ENCODE results near the gene B3GALT5. TPM values are rescaled to one million over a fixed set of nuclear protein-coding genes. Genes with fewer than 3 reads are reported as not detected.

The B3GALT5 gene
- total and polyA plus RNA-seq, 9 donors = 0.08 to 0.84 (median 0.24) TPM

DNA sequence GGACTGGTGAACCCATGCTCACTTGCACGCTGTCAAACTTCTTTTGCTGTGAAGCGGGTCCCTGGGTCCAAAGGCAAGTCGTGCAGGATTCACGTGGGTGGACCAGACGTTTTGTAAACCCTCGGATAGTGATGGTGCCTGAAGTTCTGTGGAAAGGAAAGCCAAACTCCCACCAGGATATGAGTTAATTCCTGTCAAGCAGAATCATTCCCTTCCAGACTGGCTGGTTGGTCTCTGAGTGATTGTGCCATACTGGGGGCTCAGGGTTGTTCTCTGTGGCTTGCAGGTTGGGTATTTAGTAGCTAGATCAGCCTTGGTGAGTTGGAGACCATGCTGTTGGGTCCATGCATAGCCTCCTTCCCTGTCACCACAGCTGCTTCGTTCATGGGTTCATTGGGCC is 99.5 kb downstream of the B3GALT5 start:
- no peaks in the 10 kb centered on the region for H3K9me3 ChIP-seq (replicated peaks; ENCODE audit: control insufficient read depth, low read depth, low read length)
- H3K27me3 ChIP-seq (ENCODE audit: control insufficient read depth, insufficient read depth, low read length) = peaks cover 3% of the 10 kb centered on the region
- 95% methylated on average over 4 of the region's 7 CpGs for WGBS (ENCODE audit: insufficient coverage)
- H3K27ac ChIP-seq (ENCODE audit: low read length) = no peak overlapping the region
- DNase-seq = no peak
- no peak overlapping the region for H3K4me3 ChIP-seq (ENCODE audit: low read length)
- no peaks in the 10 kb centered on the region for H3K4me1 ChIP-seq (ENCODE audit: control insufficient read depth, insufficient read depth, low read length)
- H3K36me3 ChIP-seq (ENCODE audit: control insufficient read depth, insufficient read depth, low read length) = no peaks in the 10 kb centered on the region

GRCh38 chr21:39712976-39713375 is 100.2 kb downstream of the B3GALT5 start:
- Histone ChIP-seq H3K27ac (ENCODE audit: low read length) (no peak overlapping the region), H3K4me3 (ENCODE audit: low read length) (no peak overlapping the region), H3K9me3 (replicated peaks; ENCODE audit: control insufficient read depth, low read depth, low read length) (no peaks in the 10 kb centered on the region), H3K27me3 (ENCODE audit: control insufficient read depth, insufficient read depth, low read length) (peaks cover 3% of the 10 kb centered on the region), H3K36me3 (ENCODE audit: control insufficient read depth, insufficient read depth, low read length) (no peaks in the 10 kb centered on the region), H3K4me1 (ENCODE audit: control insufficient read depth, insufficient read depth, low read length) (no peaks in the 10 kb centered on the region)
- 50% methylated on average over 2 of the region's 3 CpGs for WGBS (ENCODE audit: insufficient coverage)
- DNase-seq = no peak

GRCh38 chr21:39713905-39714304 is 101.2 kb downstream of the B3GALT5 start:
- Histone ChIP-seq H3K9me3 (replicated peaks; ENCODE audit: control insufficient read depth, low read depth, low read length) (no peaks in the 10 kb centered on the region), H3K4me1 (ENCODE audit: control insufficient read depth, insufficient read depth, low read length) (no peaks in the 10 kb centered on the region), H3K27me3 (ENCODE audit: control insufficient read depth, insufficient read depth, low read length) (peaks cover 3% of the 10 kb centered on the region), H3K36me3 (ENCODE audit: control insufficient read depth, insufficient read depth, low read length) (no peaks in the 10 kb centered on the region), H3K4me3 (ENCODE audit: low read length) (no peak overlapping the region), H3K27ac (ENCODE audit: low read length) (no peak overlapping the region)
- WGBS (ENCODE audit: insufficient coverage) = 67% methylated on average over 5 of the region's 7 CpGs
- DNase-seq = peak; percentile 26

- no peaks in the 10 kb centered on the region for H3K4me1 ChIP-seq (ENCODE audit: control insufficient read depth, insufficient read depth, low read length)
- H3K27ac ChIP-seq (ENCODE audit: low read length) = no peak overlapping the region
- H3K4me3 ChIP-seq (ENCODE audit: low read length) = no peak overlapping the region
- no peaks in the 10 kb centered on the region for H3K9me3 ChIP-seq (replicated peaks; ENCODE audit: control insufficient read depth, low read depth, low read length)
- no CpG with 5 or more reads among the region's 1 CpG for WGBS (ENCODE audit: insufficient coverage)
- DNase-seq = peak; percentile 32
- peaks cover 3% of the 10 kb centered on the region for H3K27me3 ChIP-seq (ENCODE audit: control insufficient read depth, insufficient read depth, low read length)
- H3K36me3 ChIP-seq (ENCODE audit: control insufficient read depth, insufficient read depth, low read length) = no peaks in the 10 kb centered on the region
Measured at GRCh38 chr21:39714331-39714730, 101.6 kb downstream of the B3GALT5 start.

- Histone ChIP-seq H3K36me3 (ENCODE audit: control insufficient read depth, insufficient read depth, low read length) (no peaks in the 10 kb centered on the region), H3K27ac (ENCODE audit: low read length) (no peak overlapping the region), H3K4me1 (ENCODE audit: control insufficient read depth, insufficient read depth, low read length) (no peaks in the 10 kb centered on the region), H3K4me3 (ENCODE audit: low read length) (no peak overlapping the region), H3K27me3 (ENCODE audit: control insufficient read depth, insufficient read depth, low read length) (no peaks in the 10 kb centered on the region), H3K9me3 (replicated peaks; ENCODE audit: control insufficient read depth, low read depth, low read length) (no peaks in the 10 kb centered on the region)
- DNase-seq = peak; percentile 51
- no CpG with 5 or more reads among the region's 10 CpGs for WGBS (ENCODE audit: insufficient coverage)
Measured at GRCh38 chr21:39715804-39716397, 103.2 kb downstream of the B3GALT5 start.

GRCh38 chr21:39720126-39720778 is 107.5 kb downstream of the B3GALT5 start:
- H3K27ac ChIP-seq (ENCODE audit: low read length) = no peak overlapping the region
- no peak for DNase-seq
- H3K36me3 ChIP-seq (ENCODE audit: control insufficient read depth, insufficient read depth, low read length) = no peaks in the 10 kb centered on the region
- no peak overlapping the region for H3K4me3 ChIP-seq (ENCODE audit: low read length)
- no peaks in the 10 kb centered on the region for H3K4me1 ChIP-seq (ENCODE audit: control insufficient read depth, insufficient read depth, low read length)
- no peaks in the 10 kb centered on the region for H3K9me3 ChIP-seq (replicated peaks; ENCODE audit: control insufficient read depth, low read depth, low read length)
- H3K27me3 ChIP-seq (ENCODE audit: control insufficient read depth, insufficient read depth, low read length) = no peaks in the 10 kb centered on the region
- WGBS (ENCODE audit: insufficient coverage) = 67% methylated on average over 1 of the region's 5 CpGs

- no peaks in the 10 kb centered on the region for H3K9me3 ChIP-seq (replicated peaks; ENCODE audit: control insufficient read depth, low read depth, low read length)
- no peaks in the 10 kb centered on the region for H3K4me1 ChIP-seq (ENCODE audit: control insufficient read depth, insufficient read depth, low read length)
- no CpG with 5 or more reads among the region's 1 CpG for WGBS (ENCODE audit: insufficient coverage)
- DNase-seq = no peak
- no peak overlapping the region for H3K27ac ChIP-seq (ENCODE audit: low read length)
- H3K27me3 ChIP-seq (ENCODE audit: control insufficient read depth, insufficient read depth, low read length) = no peaks in the 10 kb centered on the region
- H3K4me3 ChIP-seq (ENCODE audit: low read length) = no peak overlapping the region
- no peaks in the 10 kb centered on the region for H3K36me3 ChIP-seq (ENCODE audit: control insufficient read depth, insufficient read depth, low read length)
Measured at GRCh38 chr21:39721885-39722284, 109.1 kb downstream of the B3GALT5 start.

Other genes with a start within 250 kb of the B3GALT5 start
- gene LCA5L, start 167.2 kb upstream of the B3GALT5 start, total RNA-seq = 0.84 TPM
- gene LCA5L, start 167.2 kb upstream of the B3GALT5 start, polyA plus RNA-seq (ENCODE audit: insufficient read depth in 1 of 8, insufficient read length in 8 of 8, low replicate concordance in 1 of 8) = 1 to 10 TPM in 4 of 8 donors, under 1 TPM in 4; 0.36 to 2.6 (median 0.98) TPM
- 105 TPM for gene SH3BGR, start 161.0 kb upstream of the B3GALT5 start, total RNA-seq
- 100 to 1,000 TPM; 121 to 179 (median 160) TPM for gene SH3BGR, start 161.0 kb upstream of the B3GALT5 start, polyA plus RNA-seq (ENCODE audit: insufficient read depth in 1 of 8, insufficient read length in 8 of 8, low replicate concordance in 1 of 8)
- gene IGSF5, start 132.2 kb downstream of the B3GALT5 start, total RNA-seq = 0.75 TPM
- gene IGSF5, start 132.2 kb downstream of the B3GALT5 start, polyA plus RNA-seq (ENCODE audit: insufficient read depth in 1 of 8, insufficient read length in 8 of 8, low replicate concordance in 1 of 8) = 1 to 10 TPM in 3 of 8 donors, under 1 TPM in 5; 0.37 to 1.5 (median 0.88) TPM

Measured in muscle of leg (tissue), 11 donors.